ENCODE data around the gene MRPL24. TPM values are rescaled to one million over a fixed set of nuclear protein-coding genes. Genes with fewer than 3 reads are reported as not detected.

MRPL24 gene
- total and polyA plus RNA-seq, 9 of the 15 experiments (the other 6 are each of a cell fraction or from before 2014, with no cell fraction given) = 74.3 to 267 (median 113) TPM

- TF ChIP-seq AFF4 (CRISPR knock-in tag; IDR thresholded peaks at IDR 0.05) (peak; percentile 78), CREB1 (IDR thresholded peaks at IDR 0.05) (0 out of 2 replicates have a peak, but pooled peaks have one; percentile 22), CREB1 (CRISPR knock-in tag; IDR thresholded peaks at IDR 0.05) (no peak), U2AF2 (optimal IDR thresholded peaks at IDR 0.05; ENCODE audit: low read depth, low read length) (no peak), ID3 (CRISPR knock-in tag; IDR thresholded peaks at IDR 0.05) (no peak), ID3 (tag; IDR thresholded peaks at IDR 0.05) (no peak), FOXK1 (CRISPR knock-in tag; IDR thresholded peaks at IDR 0.05; ENCODE audit: borderline replicate concordance) (peak; percentile 44; the same call in 1 of the 2 replicates), STAT5A (IDR thresholded peaks at IDR 0.05; ENCODE audit: borderline replicate concordance, low read length) (no peak), KDM4B (IDR thresholded peaks at IDR 0.05; ENCODE audit: borderline replicate concordance in 2 of 2, low read depth in 1 of 2) (peak in 1 of 2 experiments; percentile 42; a peak in 1 of 4 replicates), POU5F1 (IDR thresholded peaks at IDR 0.05; ENCODE audit: borderline replicate concordance, low read depth, low read length, partially characterized antibody) (no peak), KLF16 (IDR thresholded peaks at IDR 0.05) (peak; percentile 57), ZBTB26 (CRISPR knock-in tag; IDR thresholded peaks at IDR 0.05) (no peak), IRF9 (tag; IDR thresholded peaks at IDR 0.05) (no peak), PHB2 (IDR thresholded peaks at IDR 0.05; ENCODE audit: low read depth) (no peak), RERE (CRISPR knock-in tag; IDR thresholded peaks at IDR 0.05; ENCODE audit: borderline replicate concordance) (no peak)
Measured at GRCh38 chr1:156705918-156706656, 34.8 kb downstream of the MRPL24 start (continued).
